Small intestine (tissue), 7 donors: Measurements from ENCODE around the gene STH. TPM values are rescaled to one million over a fixed set of nuclear protein-coding genes. Genes with fewer than 3 reads are reported as not detected.

ENCODE experiments used
- DNase-seq, 2 donors: peaks; one replicate each; pipeline versions ENCODE4 v3.0.0 to v3.0.0-alpha.2; 2013
- FAIRE-seq: peaks from 2 replicates; lab custom pipeline; 2012; peaks lifted over from hg19 to GRCh38; lab: Jason Lieb, UNC
- H3K27ac ChIP-seq, 3 donors: one replicate each; pipeline ENCODE4 v1.5.1; 2013; ENCODE audit warnings: low read length in 2 of 3, mild to moderate bottlenecking in 2 of 3, control low read depth in 1 of 3, inconsistent platforms in 1 of 3, low read depth in 1 of 3, moderate library complexity in 1 of 3
- H3K27me3 ChIP-seq, 3 donors: one replicate each; pipeline ENCODE4 v1.6.1; 2013; ENCODE audit warnings: low read length in 3 of 3, inconsistent platforms in 1 of 3; ENCODE audit not compliant: control insufficient read depth in 3 of 3, insufficient read depth in 3 of 3
- H3K36me3 ChIP-seq, 3 donors: one replicate each; pipeline ENCODE4 v1.6.1; 2013; ENCODE audit warnings: low read length in 3 of 3, inconsistent platforms in 1 of 3, low read depth in 1 of 3, mild to moderate bottlenecking in 1 of 3, moderate library complexity in 1 of 3; ENCODE audit not compliant: control insufficient read depth in 3 of 3, insufficient read depth in 2 of 3
- H3K4me1 ChIP-seq, 3 donors: one replicate each; pipeline ENCODE4 v1.6.1; 2013; ENCODE audit warnings: low read length in 2 of 3, inconsistent platforms in 1 of 3, low read depth in 1 of 3, mild to moderate bottlenecking in 1 of 3, moderate library complexity in 1 of 3; ENCODE audit not compliant: control insufficient read depth in 3 of 3, insufficient read depth in 2 of 3
- H3K4me3 ChIP-seq, 3 donors: one replicate each; pipeline ENCODE4 v1.5.1; 2013; ENCODE audit warnings: low read length in 3 of 3, control low read depth in 1 of 3, inconsistent platforms in 1 of 3, low read depth in 1 of 3, mild to moderate bottlenecking in 1 of 3, moderate library complexity in 1 of 3
- H3K9me3 ChIP-seq, 2 donors: one replicate each; pipeline ENCODE4 v1.6.1; 2013; ENCODE audit warnings: low read depth in 1 of 2, low read length in 1 of 2; ENCODE audit not compliant: control insufficient read depth in 2 of 2, insufficient read depth in 1 of 2
- WGBS, 3 donors: extraction: QIAGEN DNeasy Blood & Tissue Kit; methylation state at CpG; one replicate each; pipeline ENCODE4 v1.1.7; 2013; 5-methylcytosine and 5-hydroxymethylcytosine counted together
- polyA plus RNA-seq, 4 donors: library from polyadenylated mRNA; stranded (reverse) in 3 of 4; unstranded in 1 of 4; fragments of 200-250 nt in 3 of 4; fragments of 120-200 nt in 1 of 4; gene quantifications; one replicate each; pipeline versions ENCODE4 v1.2.1 to v1.2.3, GENCODE V29; 2013
- donor health status: healthy with polysubstance abuse.
- donor health status: control.
- donor health status: control.
- donor health status: Bipolar disorder and iron deficiency.
- donor health status: healthy.

The STH gene
- polyA plus RNA-seq, 4 donors = not detected

DNA sequence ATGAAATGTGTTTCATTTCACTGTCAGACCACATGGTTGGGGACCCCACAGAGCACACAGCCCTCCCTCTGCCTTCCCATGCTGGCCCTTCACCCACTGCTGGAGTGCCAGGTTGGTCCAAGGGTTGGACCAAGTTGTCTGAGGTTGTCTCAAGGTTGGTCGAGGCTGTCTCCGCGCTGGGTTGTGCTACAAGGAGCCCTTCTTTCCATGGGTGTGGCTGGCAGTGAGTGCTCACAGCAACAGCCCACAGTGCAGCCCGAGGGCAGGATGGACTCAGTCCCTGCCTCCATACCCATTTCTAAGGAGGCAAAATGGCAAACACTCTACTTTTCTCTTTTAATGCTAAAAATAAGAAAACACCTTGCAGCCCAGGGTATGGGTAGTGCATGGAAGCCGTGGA lies 35.8 kb upstream of the STH start:
- no peaks in the 10 kb centered on the region for H3K9me3 ChIP-seq
- WGBS, 3 donors = 72 to 84% (median 77%) methylated on average over 5 of the region's 5 CpGs

DNA sequence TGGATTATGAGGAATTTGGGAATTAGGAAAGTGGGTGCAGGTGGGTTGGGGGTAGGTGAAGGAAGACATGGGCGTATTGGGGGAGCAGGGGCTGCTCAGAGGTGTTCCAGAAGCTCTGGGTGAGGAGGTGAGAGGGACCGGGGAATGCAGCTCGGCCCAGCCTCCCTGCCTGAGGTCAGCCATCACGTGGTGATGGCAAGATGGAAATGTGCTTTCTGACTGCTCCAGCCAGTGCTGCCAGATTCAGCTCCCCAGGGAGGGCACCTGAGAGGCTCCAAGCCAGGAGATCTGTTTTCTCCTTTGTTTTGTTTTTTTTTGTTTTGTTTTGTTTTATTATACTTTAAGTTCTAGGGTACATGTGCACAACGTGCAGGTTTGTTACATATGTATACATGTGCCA lies 35.2 kb upstream of the STH start:
- Histone ChIP-seq H3K4me1 (no peaks in the 10 kb centered on the region), H3K27me3 (peaks cover 0 to 11% (median 4%) of the 10 kb centered on the region in 3 donors), H3K4me3 (no peak overlapping the region), H3K27ac (no peak overlapping the region), H3K36me3 (no peaks in the 10 kb centered on the region), H3K9me3 (no peaks in the 10 kb centered on the region)
- FAIRE-seq (no peak), DNase-seq (no peak)
- WGBS, 3 donors = 55 to 65% (median 57%) methylated on average over 5 of the region's 5 CpGs

More for the DNA sequence above, 35.8 kb upstream of the STH start:
- FAIRE-seq = no peak
- Histone ChIP-seq H3K4me1 (no peaks in the 10 kb centered on the region), H3K27me3 (peaks cover 0 to 9% (median 4%) of the 10 kb centered on the region in 3 donors), H3K27ac (no peak overlapping the region), H3K4me3 (no peak overlapping the region), H3K36me3 (no peaks in the 10 kb centered on the region)
- DNase-seq = no peak

DNA sequence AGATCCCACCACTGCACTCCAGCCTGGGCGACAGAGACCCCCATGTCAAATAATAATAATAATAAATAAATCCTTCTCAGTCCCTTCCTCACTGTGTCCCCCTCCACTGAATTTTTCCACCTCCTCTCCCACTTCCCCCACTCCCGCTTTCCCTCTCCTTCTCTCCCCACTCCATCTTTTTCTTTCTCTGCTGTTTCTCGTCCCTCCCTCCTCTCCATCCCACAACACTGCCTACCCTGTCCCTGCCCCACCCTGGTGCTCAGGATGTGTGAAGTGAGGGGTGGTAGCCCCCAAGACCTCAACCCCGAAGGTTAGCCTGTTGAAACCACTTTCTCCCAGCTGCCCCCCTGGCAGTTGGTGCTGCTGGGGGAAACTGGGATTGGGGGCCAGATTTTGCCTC lies 34.4 kb upstream of the STH start:
- DNase-seq (no peak), FAIRE-seq (no peak)
- Histone ChIP-seq H3K9me3 (no peaks in the 10 kb centered on the region), H3K27me3 (peaks cover 0 to 11% (median 4%) of the 10 kb centered on the region in 3 donors), H3K4me3 (no peak overlapping the region), H3K4me1 (no peaks in the 10 kb centered on the region), H3K36me3 (no peaks in the 10 kb centered on the region), H3K27ac (no peak overlapping the region)
- WGBS, 3 donors = 84 to 87% (median 86%) methylated on average over 4 of the region's 4 CpGs

DNA sequence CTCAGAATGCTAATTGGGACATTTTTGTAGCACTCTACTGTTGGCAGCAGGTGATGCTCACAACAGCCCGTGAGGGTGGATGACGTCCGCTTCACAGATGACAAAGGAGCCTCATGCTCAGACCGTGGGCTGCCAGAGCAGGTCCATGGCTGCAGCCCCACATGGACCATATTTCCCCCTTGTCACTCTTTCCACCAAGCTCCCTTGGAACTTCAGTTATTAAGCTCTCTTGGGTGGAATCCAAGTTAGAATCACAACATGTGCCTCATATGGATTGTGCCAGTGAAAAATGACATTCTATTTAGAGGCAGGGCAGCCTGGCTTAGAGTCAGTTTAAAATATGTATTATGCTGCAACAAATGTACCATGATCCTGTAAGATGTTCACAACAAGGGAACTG lies 33.2 kb upstream of the STH start:
- Histone ChIP-seq H3K27me3 (peaks cover 0 to 13% (median 4%) of the 10 kb centered on the region in 3 donors), H3K36me3 (no peaks in the 10 kb centered on the region), H3K27ac (no peak overlapping the region), H3K4me3 (no peak overlapping the region), H3K9me3 (no peaks in the 10 kb centered on the region), H3K4me1 (no peaks in the 10 kb centered on the region)
- WGBS, 3 donors = 48 to 73% (median 64%) methylated on average over 4 of the region's 4 CpGs
- DNase-seq (no peak), FAIRE-seq (no peak)

DNA sequence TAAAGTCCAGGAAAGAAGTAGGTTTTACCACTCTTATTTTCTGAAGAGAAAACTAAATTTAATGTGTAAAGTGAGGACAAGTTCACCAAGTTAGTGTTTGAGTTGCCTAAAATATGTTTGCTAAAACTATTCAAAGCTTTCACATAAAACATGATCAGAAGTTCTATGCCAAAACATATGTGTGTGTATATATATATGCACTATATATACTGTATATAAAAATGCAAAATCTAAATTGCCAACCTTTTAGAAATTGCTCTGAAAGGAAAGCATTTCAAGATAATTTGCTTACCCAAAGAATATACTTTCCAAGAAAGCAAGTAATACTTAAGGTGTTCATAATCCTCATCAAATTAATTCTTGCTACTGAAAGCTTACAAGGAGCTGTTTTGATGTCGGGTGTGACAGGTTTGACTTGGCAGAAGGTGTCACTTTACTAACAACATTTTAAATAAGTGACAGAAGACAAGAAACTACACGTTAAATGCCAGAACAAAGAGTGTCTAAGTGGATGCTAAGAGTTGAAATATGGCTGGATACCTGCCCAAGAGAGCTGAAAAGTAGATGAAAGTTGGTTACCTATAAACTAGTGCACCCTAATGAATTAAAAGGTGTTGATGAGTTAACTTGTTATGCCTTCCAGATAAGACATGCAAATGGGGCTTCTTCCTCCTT lies 32.3 kb upstream of the STH start:
- no peaks in the 10 kb centered on the region for H3K36me3 ChIP-seq
- DNase-seq (no peak), FAIRE-seq (no peak)
- H3K4me3 ChIP-seq = no peak overlapping the region
- peaks cover 0 to 13% (median 4%) of the 10 kb centered on the region in 3 donors for H3K27me3 ChIP-seq
- no peak overlapping the region for H3K27ac ChIP-seq
- no peaks in the 10 kb centered on the region for H3K9me3 ChIP-seq
- WGBS, 3 donors = 28 to 52% (median 30%) methylated on average over 2 of the region's 2 CpGs
- no peaks in the 10 kb centered on the region for H3K4me1 ChIP-seq

DNA sequence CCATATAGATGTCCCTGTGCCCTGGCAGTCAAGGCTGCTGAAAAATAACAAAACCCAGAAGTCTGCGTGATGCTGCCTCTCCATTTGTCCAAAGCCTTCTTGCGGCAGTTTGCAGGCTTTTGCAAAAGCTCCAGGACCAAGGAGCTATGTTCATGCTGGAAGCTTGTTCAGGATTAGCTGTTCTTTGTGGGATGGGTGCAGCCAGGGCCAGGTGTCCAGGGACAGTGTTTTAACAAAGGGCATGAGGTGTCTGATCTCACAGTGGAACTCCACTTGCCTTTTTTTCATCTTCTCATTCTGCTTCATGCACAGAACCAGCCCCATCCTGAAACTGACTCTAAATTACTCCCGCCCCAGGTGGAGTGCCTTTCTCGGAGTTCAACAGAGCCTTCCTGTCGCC lies 31.7 kb upstream of the STH start:
- DNase-seq (no peak), FAIRE-seq (no peak)
- Histone ChIP-seq H3K4me3 (no peak overlapping the region), H3K27me3 (peaks cover 0 to 13% (median 4%) of the 10 kb centered on the region in 3 donors), H3K36me3 (no peaks in the 10 kb centered on the region), H3K27ac (no peak overlapping the region), H3K4me1 (no peaks in the 10 kb centered on the region), H3K9me3 (no peaks in the 10 kb centered on the region)
- 78 to 84% (median 80%) methylated on average over 5 of the region's 5 CpGs for WGBS, 3 donors

DNA sequence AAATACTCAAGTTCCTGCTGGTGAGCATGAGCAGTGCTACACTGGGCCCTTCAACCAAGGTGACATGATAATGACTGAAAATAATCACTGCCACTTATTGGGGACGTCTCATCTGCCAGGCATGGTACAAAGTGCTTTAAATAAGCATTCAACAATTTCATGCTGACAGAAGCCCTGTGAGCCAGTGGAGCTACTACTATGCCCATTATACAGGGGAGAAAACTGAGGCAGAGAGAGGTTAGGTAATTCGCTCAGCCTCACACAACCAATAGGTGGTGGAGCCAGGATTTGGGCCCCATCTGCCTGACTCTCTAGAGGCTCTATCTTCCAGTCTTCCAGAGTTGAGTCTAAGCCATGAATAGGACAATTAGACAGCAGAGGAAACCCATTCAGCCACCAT lies 30.3 kb upstream of the STH start:
- FAIRE-seq = no peak
- no peak overlapping the region for H3K27ac ChIP-seq
- H3K4me1 ChIP-seq = no peaks in the 10 kb centered on the region

DNA sequence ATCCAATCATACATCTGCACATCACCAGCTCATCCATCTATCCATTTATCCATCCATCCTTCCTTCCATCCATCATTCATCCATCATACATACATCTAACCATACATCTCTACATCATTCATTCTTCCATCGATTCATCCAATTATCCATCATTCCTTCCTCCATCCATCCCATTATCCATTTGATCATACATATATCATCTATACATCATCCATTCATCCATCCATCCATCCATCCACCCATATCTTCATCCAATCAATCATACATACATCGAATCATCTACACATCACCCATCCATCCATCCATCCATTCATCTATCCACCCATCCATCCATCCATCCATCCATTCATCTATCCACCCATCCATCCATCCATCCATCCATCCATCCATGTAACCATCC lies 29.3 kb upstream of the STH start:
- Histone ChIP-seq H3K4me1 (no peaks in the 10 kb centered on the region), H3K27ac (no peak overlapping the region), H3K27me3 (peaks cover 0 to 13% (median 4%) of the 10 kb centered on the region in 3 donors), H3K4me3 (no peak overlapping the region), H3K9me3 (no peaks in the 10 kb centered on the region), H3K36me3 (no peaks in the 10 kb centered on the region)
- DNase-seq (no peak), FAIRE-seq (no peak)
- WGBS, 3 donors = 83 to 84% (median 84%) methylated on average over 2 of the region's 2 CpGs

More for the DNA sequence above, 30.3 kb upstream of the STH start:
- Histone ChIP-seq H3K36me3 (no peaks in the 10 kb centered on the region), H3K4me3 (no peak overlapping the region), H3K9me3 (no peaks in the 10 kb centered on the region), H3K27me3 (peaks cover 0 to 13% (median 4%) of the 10 kb centered on the region in 3 donors)
- no peak for DNase-seq
- 69 to 89% (median 74%) methylated on average over 2 of the region's 2 CpGs for WGBS, 3 donors

DNA sequence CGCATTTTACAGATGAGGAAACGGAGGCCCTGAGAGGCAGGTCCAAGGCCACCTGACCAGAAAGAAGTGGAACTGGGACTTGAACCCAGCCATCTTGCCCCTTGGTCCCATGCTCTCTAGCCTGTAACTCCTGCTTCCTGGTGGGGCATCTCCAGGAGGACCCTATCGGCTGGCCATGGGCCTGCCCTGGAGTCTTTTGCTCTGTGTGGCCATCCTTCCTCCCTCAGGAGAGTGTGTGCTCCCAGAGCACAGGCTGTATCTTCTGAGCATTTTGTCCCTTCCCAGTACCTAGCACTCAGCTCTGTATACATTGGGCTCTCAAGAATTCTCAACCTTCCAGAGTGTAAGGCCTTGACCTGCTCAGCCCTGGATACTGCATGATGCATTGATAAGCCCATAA lies 28.4 kb upstream of the STH start:
- no peak overlapping the region for H3K27ac ChIP-seq
- H3K27me3 ChIP-seq = peaks cover 0 to 13% (median 4%) of the 10 kb centered on the region in 3 donors
- no peak for DNase-seq
- no peaks in the 10 kb centered on the region for H3K36me3 ChIP-seq
- no peaks in the 10 kb centered on the region for H3K9me3 ChIP-seq
- H3K4me1 ChIP-seq = no peaks in the 10 kb centered on the region
- FAIRE-seq = no peak
- 95 to 100% (median 97%) methylated on average over 3 of the region's 3 CpGs for WGBS, 3 donors
- no peak overlapping the region for H3K4me3 ChIP-seq
